Ascending aorta (tissue), 2 donors: Measurements from ENCODE around the gene KIRREL3. TPM values are rescaled to one million over a fixed set of nuclear protein-coding genes. Genes with fewer than 3 reads are reported as not detected.

ENCODE experiments used
- DNase-seq, 2 donors: peaks; one replicate each; pipeline ENCODE4 v3.0.0-alpha.2; 2019; ENCODE audit warnings: low spot score in 2 of 2
- H3K27ac ChIP-seq, 2 donors: fragments of 200-600 bp; sonication (generic); one replicate each; pipeline ENCODE4 v1.5.1; 2016 to 2017; ENCODE audit warnings: mild to moderate bottlenecking in 1 of 2
- H3K27me3 ChIP-seq: fragments of 200-600 bp; sonication (generic); one replicate; pipeline ENCODE4 v1.5.1; 2017
- H3K36me3 ChIP-seq, 2 donors: fragments of 200-600 bp; sonication (generic); one replicate each; pipeline ENCODE4 v1.5.1; 2016
- H3K4me1 ChIP-seq, 2 donors: fragments of 200-600 bp; sonication (generic); one replicate each; pipeline ENCODE4 v1.5.1; 2016 to 2017; ENCODE audit warnings: mild to moderate bottlenecking in 1 of 2
- H3K4me3 ChIP-seq, 2 donors: fragments of 200-600 bp; sonication (generic); one replicate each; pipeline ENCODE4 v1.5.1; 2016 to 2017; ENCODE audit warnings: mild to moderate bottlenecking in 1 of 2
- H3K9me3 ChIP-seq, 2 donors: fragments of 200-600 bp; sonication (generic); one replicate each; pipeline ENCODE4 v1.5.1; 2016
- intact Hi-C: fragments of 100-400 bp; cut with DNase I; formaldehyde crosslinking; loops from one replicate; pipeline ENCODE4 v1.15.1; 2023
- total RNA-seq: library from RNA; depleted of rRNA; stranded (reverse); fragments of >200 nt; gene quantifications from one replicate; pipeline ENCODE4 v1.1.0, GENCODE V29; 2016
- TF ChIP-seq, protein P1 (sequence below), 3 experiments: fragments of 200-600 bp in 2 of 3; fragments of 450-650 bp in 1 of 3; sonication (generic) in 2 of 3; IDR thresholded peaks; one replicate each; pipeline ENCODE4 v1.5.1; 2016 to 2019; ENCODE audit warnings: antibody characterized with exemption in 3 of 3, mild to moderate bottlenecking in 1 of 3, moderate library complexity in 1 of 3

Gene KIRREL3
- total RNA-seq, 1 donor from 2014 or later = not detected

GRCh38 chr11:126426820-126427749, 573.5 kb downstream of the KIRREL3 start:
- TF ChIP-seq, protein P1, sequence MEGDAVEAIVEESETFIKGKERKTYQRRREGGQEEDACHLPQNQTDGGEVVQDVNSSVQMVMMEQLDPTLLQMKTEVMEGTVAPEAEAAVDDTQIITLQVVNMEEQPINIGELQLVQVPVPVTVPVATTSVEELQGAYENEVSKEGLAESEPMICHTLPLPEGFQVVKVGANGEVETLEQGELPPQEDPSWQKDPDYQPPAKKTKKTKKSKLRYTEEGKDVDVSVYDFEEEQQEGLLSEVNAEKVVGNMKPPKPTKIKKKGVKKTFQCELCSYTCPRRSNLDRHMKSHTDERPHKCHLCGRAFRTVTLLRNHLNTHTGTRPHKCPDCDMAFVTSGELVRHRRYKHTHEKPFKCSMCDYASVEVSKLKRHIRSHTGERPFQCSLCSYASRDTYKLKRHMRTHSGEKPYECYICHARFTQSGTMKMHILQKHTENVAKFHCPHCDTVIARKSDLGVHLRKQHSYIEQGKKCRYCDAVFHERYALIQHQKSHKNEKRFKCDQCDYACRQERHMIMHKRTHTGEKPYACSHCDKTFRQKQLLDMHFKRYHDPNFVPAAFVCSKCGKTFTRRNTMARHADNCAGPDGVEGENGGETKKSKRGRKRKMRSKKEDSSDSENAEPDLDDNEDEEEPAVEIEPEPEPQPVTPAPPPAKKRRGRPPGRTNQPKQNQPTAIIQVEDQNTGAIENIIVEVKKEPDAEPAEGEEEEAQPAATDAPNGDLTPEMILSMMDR (IDR thresholded peaks at IDR 0.05) = no peak
- Histone ChIP-seq H3K27me3 (no peaks in the 10 kb centered on the region), H3K9me3 (no peaks in the 10 kb centered on the region), H3K4me1 (peaks cover 0 to 2% of the 10 kb centered on the region in 2 donors), H3K4me3 (no peak overlapping the region), H3K36me3 (no peaks in the 10 kb centered on the region), H3K27ac (no peak overlapping the region)
- intact Hi-C loops = no loop called here
- no peak for DNase-seq

- H3K9me3 ChIP-seq = no peaks in the 10 kb centered on the region
- no peaks in the 10 kb centered on the region for H3K36me3 ChIP-seq
- TF ChIP-seq, protein P1 (IDR thresholded peaks at IDR 0.05) = no peak
- H3K27ac ChIP-seq = no peak overlapping the region
- no peaks in the 10 kb centered on the region for H3K27me3 ChIP-seq
- H3K4me3 ChIP-seq = no peak overlapping the region
- H3K4me1 ChIP-seq = no peaks in the 10 kb centered on the region
- intact Hi-C loops = no loop called here
- DNase-seq = no peak
These were observed 574.5 kb downstream of the KIRREL3 start for GRCh38 chr11:126426106-126426505.

- intact Hi-C loops = no loop called here
- Histone ChIP-seq H3K36me3 (no peaks in the 10 kb centered on the region), H3K4me3 (no peak overlapping the region), H3K27me3 (no peaks in the 10 kb centered on the region), H3K9me3 (no peaks in the 10 kb centered on the region), H3K27ac (no peak overlapping the region), H3K4me1 (no peaks in the 10 kb centered on the region)
- DNase-seq = no peak
- TF ChIP-seq, protein P1 (IDR thresholded peaks at IDR 0.05) = no peak
These were observed 576.0 kb downstream of the KIRREL3 start for GRCh38 chr11:126424471-126425039.

GRCh38 chr11:126423743-126424142, 576.8 kb downstream of the KIRREL3 start:
- Histone ChIP-seq H3K27ac (no peak overlapping the region), H3K27me3 (no peaks in the 10 kb centered on the region), H3K36me3 (no peaks in the 10 kb centered on the region), H3K9me3 (no peaks in the 10 kb centered on the region), H3K4me3 (no peak overlapping the region), H3K4me1 (no peaks in the 10 kb centered on the region)
- intact Hi-C loops = no loop called here
- TF ChIP-seq, protein P1 (IDR thresholded peaks at IDR 0.05) = no peak
- DNase-seq = no peak

DNA sequence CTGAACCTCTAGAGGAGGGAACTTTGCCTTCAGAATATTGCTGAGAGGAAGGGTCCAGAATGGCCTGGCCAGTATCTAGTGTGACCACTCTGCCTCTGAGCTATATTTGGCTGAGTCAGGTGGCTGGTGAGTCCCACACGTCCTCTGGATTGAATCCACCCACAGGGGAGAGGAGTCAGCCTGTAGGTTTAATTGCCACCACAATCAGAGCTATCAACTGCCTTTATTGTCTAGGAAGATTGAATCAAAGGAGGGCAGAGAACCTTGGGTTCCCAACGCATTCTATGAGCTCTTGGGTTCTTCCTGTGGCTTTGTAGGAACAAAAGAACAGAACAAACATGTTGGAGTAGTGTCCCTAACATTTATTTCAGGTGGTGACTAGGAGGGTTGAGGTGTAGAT, 577.4 kb downstream of the KIRREL3 start:
- no peaks in the 10 kb centered on the region for H3K27me3 ChIP-seq
- no peaks in the 10 kb centered on the region for H3K4me1 ChIP-seq
- no peak for DNase-seq
- no peaks in the 10 kb centered on the region for H3K36me3 ChIP-seq
- intact Hi-C loops = no loop called here
- no peaks in the 10 kb centered on the region for H3K9me3 ChIP-seq
- H3K4me3 ChIP-seq = no peak overlapping the region
- TF ChIP-seq, protein P1 (IDR thresholded peaks at IDR 0.05) = no peak
- no peak overlapping the region for H3K27ac ChIP-seq
